Measurements from ENCODE around the gene ATRAID.

DNA sequence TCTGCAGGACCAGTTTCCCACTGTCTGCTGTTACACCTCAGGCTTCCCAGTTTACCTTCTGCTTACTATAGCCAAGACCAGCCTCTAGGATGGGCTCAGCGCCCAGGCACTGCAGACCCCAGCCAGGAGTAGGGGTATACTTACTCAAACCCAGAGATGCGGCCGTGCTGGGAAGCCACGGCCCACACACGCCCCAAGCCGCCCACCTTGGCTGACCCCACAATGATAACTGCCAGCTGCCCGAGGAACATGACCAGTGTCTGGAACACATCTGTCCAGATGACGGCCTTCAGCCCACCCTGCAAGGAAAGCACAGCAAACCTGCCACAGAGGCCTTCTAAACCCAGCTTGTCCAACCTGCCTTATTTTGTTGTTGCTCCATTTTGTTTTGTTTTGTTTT is 6.6 kb upstream of the ATRAID start:
- no peak for TF ChIP-seq EZH2 (IDR thresholded peaks at IDR 0.05; ENCODE audit: borderline replicate concordance, low read depth, low read length, severe bottlenecking)
- TF ChIP-seq, protein P1, sequence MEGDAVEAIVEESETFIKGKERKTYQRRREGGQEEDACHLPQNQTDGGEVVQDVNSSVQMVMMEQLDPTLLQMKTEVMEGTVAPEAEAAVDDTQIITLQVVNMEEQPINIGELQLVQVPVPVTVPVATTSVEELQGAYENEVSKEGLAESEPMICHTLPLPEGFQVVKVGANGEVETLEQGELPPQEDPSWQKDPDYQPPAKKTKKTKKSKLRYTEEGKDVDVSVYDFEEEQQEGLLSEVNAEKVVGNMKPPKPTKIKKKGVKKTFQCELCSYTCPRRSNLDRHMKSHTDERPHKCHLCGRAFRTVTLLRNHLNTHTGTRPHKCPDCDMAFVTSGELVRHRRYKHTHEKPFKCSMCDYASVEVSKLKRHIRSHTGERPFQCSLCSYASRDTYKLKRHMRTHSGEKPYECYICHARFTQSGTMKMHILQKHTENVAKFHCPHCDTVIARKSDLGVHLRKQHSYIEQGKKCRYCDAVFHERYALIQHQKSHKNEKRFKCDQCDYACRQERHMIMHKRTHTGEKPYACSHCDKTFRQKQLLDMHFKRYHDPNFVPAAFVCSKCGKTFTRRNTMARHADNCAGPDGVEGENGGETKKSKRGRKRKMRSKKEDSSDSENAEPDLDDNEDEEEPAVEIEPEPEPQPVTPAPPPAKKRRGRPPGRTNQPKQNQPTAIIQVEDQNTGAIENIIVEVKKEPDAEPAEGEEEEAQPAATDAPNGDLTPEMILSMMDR (IDR thresholded peaks at IDR 0.05; ENCODE audit: borderline replicate concordance, extremely low read depth, low read length, poor library complexity, severe bottlenecking), result no peak
